HFFc6 (cell line): ENCODE measurements around the gene NBPF3. TPM values are rescaled to one million over a fixed set of nuclear protein-coding genes. Genes with fewer than 3 reads are reported as not detected.

ENCODE experiments used
- DNase-seq: peaks from one replicate; pipeline ENCODE4 v3.0.0-alpha.2; 2018
- H3K27ac Mint-ChIP-seq: 2 replicates; pipeline ENCODE4 v1.8.0; 2020; ENCODE audit warnings: mild to moderate bottlenecking, mixed read lengths
- H3K27me3 Mint-ChIP-seq: 2 replicates; pipeline ENCODE4 v1.8.0; 2021; ENCODE audit warnings: mild to moderate bottlenecking, moderate library complexity, mixed read lengths; ENCODE audit not compliant: insufficient read depth
- H3K36me3 Mint-ChIP-seq: 2 replicates; pipeline ENCODE4 v1.8.0; 2021; ENCODE audit warnings: low read depth, mixed read lengths
- H3K4me1 Mint-ChIP-seq: 2 replicates; pipeline ENCODE4 v1.8.0; 2020; ENCODE audit warnings: low read depth, mixed read lengths
- H3K4me3 Mint-ChIP-seq: 2 replicates; pipeline ENCODE4 v1.8.0; 2020; ENCODE audit warnings: mild to moderate bottlenecking, moderate library complexity, mixed read lengths
- H3K9me3 Mint-ChIP-seq: 2 replicates; pipeline ENCODE4 v1.8.0; 2020; ENCODE audit warnings: mild to moderate bottlenecking, mixed read lengths
- total RNA-seq, 6 experiments: library from RNA; stranded (reverse); fragmentation: NEBNext Ultra II Directional; extraction: Animal tissue kit (Norgen Biotek cat#: 25700); gene quantifications; 2 replicates in 1 of 6; 3 replicates in 5 of 6; pipeline ENCODE4 v1.2.3, GENCODE V29; 2021
- TF ChIP-seq, protein P1 (sequence below): fragments of 200-600 bp; sonication (generic); IDR thresholded peaks from 2 replicates; pipeline ENCODE4 v1.5.0; 2021; ENCODE audit warnings: antibody characterized with exemption, mild to moderate bottlenecking

Gene NBPF3
- total RNA-seq, 6 experiments from 2014 or later = 14.0 to 20.7 (median 18.2) TPM

DNA sequence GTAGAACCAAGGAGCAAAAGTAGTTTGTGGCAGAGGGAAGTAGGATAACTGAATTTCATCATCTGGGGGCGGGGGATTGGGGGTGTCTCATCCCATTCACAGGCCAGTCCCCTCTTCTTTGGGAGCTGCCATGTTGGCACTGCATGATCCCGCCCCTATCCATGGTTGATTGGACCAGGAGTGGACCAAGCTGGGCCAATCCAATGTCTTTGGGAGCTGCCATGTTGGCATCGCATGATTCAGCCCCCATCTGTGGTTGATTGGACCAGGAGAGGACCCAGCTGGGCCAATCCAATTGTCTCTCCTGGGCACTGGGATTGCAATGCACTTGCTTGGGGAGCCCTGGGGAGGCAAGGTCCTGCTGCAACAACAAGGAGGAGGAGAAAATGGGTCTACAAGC, 56.9 kb downstream of the NBPF3 start:
- H3K27ac Mint-ChIP-seq = no peak overlapping the region
- H3K4me1 Mint-ChIP-seq = no peaks in the 10 kb centered on the region
- TF ChIP-seq, protein P1, sequence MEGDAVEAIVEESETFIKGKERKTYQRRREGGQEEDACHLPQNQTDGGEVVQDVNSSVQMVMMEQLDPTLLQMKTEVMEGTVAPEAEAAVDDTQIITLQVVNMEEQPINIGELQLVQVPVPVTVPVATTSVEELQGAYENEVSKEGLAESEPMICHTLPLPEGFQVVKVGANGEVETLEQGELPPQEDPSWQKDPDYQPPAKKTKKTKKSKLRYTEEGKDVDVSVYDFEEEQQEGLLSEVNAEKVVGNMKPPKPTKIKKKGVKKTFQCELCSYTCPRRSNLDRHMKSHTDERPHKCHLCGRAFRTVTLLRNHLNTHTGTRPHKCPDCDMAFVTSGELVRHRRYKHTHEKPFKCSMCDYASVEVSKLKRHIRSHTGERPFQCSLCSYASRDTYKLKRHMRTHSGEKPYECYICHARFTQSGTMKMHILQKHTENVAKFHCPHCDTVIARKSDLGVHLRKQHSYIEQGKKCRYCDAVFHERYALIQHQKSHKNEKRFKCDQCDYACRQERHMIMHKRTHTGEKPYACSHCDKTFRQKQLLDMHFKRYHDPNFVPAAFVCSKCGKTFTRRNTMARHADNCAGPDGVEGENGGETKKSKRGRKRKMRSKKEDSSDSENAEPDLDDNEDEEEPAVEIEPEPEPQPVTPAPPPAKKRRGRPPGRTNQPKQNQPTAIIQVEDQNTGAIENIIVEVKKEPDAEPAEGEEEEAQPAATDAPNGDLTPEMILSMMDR = no peak
- H3K36me3 Mint-ChIP-seq = no peaks in the 10 kb centered on the region
- no peak for DNase-seq
- H3K4me3 Mint-ChIP-seq = no peak overlapping the region
- H3K9me3 Mint-ChIP-seq = no peaks in the 10 kb centered on the region
- peaks cover 44% of the 10 kb centered on the region for H3K27me3 Mint-ChIP-seq

DNA sequence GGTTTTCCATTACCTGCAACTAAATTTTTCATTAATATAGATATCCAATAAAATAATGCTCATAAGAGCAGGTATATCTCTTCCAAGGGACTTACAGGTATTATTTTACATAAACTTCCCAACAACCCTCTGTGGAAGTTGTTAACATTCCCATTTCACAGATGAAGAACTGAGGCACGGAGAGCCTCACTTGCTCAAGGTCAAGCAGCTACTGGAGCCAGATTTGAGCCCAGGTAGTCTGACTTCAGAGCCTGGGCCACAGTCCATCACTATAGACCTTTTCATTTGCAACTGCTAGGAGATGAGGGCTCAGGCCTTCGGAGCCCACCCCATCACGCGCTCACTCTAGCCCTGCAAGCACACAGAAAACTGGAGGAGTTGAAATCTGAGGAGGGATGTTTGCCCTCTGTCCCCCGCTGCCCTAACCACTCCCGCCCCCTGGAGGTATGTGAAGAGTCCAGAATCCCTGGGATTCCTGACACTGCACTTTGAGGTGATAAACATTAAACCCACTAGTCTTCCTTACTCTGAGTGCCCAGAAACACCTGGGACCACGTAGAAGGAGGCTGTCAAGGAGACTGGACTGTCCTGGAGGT, 57.6 kb downstream of the NBPF3 start:
- Mint-ChIP-seq H3K4me3 (no peak overlapping the region), H3K36me3 (no peaks in the 10 kb centered on the region), H3K9me3 (no peaks in the 10 kb centered on the region), H3K27ac (no peak overlapping the region), H3K27me3 (peaks cover 40% of the 10 kb centered on the region), H3K4me1 (no peaks in the 10 kb centered on the region)
- no peak for DNase-seq
- TF ChIP-seq, protein P1 = peak; percentile 19; the same call in 1 of the 2 replicates

DNA sequence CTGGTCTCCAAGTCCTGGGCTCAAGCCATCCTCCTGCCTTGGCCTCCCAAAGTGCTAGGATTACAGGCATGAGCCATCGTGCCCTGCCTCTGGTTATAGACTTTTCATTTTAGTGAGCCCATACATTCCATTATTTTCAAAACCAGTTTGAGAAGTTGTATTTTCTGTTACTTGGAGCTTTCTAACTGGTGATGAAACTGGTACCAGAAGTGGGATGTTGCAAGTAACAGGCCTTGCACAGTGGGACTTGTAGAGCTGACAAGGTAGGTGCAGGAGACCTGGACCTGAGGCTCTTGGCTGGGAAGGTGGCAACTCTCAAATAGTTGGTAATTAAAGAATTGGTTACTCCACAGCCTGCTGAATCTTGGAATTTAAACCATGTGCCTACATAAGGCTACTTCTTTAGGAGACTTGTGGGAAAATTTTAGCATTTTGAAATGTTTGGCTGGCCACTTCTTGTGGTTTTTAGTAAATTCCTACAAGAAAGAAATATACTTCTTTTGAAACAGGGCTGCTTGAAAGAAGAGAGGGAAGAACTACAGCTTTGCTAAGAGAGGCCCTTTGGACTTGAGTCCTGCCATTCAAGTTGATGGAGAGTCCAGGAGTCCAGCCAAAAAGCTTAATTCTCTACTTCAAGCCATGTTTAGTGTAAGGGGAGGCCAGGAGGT, 59.5 kb downstream of the NBPF3 start:
- H3K27me3 Mint-ChIP-seq = peaks cover 35% of the 10 kb centered on the region
- H3K36me3 Mint-ChIP-seq = no peaks in the 10 kb centered on the region
- no peaks in the 10 kb centered on the region for H3K9me3 Mint-ChIP-seq
- no peak for DNase-seq
- H3K4me1 Mint-ChIP-seq = no peaks in the 10 kb centered on the region
- no peak overlapping the region for H3K4me3 Mint-ChIP-seq
- TF ChIP-seq, protein P1 = no peak
- no peak overlapping the region for H3K27ac Mint-ChIP-seq

DNA sequence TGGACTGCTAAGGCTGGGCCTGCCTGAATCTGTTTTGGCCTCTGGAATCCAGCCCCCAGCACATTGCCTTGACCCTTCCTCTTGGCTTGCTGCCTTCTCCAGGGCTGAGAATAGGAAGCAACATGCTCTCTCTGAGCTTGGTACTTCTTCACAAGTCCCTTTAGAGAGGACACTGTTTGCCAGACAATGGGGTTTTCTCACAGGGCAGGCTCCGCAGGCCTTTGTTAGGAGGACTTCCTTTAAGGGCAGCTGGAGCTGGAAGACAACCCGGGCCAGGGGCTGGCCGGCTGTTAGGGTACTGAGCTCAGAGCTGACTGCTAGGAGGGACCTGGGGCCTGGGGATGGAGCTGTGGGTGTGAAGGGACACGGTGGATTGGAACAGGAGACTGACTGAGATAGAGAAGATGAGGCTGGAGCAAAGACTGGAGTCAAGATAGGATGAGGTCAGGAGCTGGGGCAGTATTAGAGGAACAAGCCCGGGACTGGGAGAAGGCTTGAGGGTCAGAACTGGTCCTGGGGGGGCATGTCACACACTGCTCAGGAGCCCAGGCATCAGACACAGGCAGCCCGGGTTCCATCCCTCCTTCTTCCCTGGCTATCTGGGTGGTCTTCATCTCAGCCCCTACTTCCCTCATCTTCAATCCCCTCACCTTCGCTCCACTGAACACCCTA, 63.9 kb downstream of the NBPF3 start:
- peaks cover 29% of the 10 kb centered on the region for H3K27me3 Mint-ChIP-seq
- no peaks in the 10 kb centered on the region for H3K9me3 Mint-ChIP-seq
- H3K4me1 Mint-ChIP-seq = peaks cover 4% of the 10 kb centered on the region
- no peak overlapping the region for H3K27ac Mint-ChIP-seq
- no peak for DNase-seq
- no peak overlapping the region for H3K4me3 Mint-ChIP-seq
- no peaks in the 10 kb centered on the region for H3K36me3 Mint-ChIP-seq
- TF ChIP-seq, protein P1 = no peak

DNA sequence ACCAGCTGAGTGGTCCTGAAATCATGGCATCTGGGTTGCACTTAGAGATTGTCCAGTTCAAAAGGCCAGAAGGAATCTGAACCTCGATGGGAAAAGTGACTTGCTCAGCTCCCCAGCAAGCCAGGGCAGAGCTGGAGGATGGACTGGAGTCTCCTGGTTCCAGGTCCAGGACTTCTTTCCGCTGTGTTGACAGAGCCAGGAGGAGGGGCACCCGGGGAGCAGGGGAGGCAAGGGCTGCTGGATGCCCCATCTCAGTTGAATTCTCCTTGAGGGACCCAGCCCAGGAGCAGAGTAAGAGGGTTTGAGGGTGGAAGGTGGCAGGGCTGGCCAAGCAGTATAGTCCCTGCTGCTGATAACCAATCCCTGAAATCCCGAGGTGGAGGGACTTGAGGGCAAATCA, 66.9 kb downstream of the NBPF3 start:
- Mint-ChIP-seq H3K4me1 (peaks cover 18% of the 10 kb centered on the region), H3K4me3 (no peak overlapping the region), H3K36me3 (no peaks in the 10 kb centered on the region), H3K27ac (no peak overlapping the region), H3K27me3 (peaks cover 35% of the 10 kb centered on the region), H3K9me3 (no peaks in the 10 kb centered on the region)
- TF ChIP-seq, protein P1 = no peak
- DNase-seq = no peak
